Femur (tissue), 1 donor: ENCODE results near the gene RLBP1.

ENCODE experiments used
- DNase-seq: peaks from one replicate; pipeline ENCODE4 v3.0.0-alpha.2; 2017

RLBP1 gene

GRCh38 chr15:89205991-89206585 lies 15.3 kb downstream of the RLBP1 start:
- no peak for DNase-seq

- no peak for DNase-seq
Observed at GRCh38 chr15:89203705-89204273, 17.6 kb downstream of the RLBP1 start.

- no peak for DNase-seq
Observed at GRCh38 chr15:89201465-89202005, 19.8 kb downstream of the RLBP1 start.

GRCh38 chr15:89200182-89200581 lies 21.2 kb downstream of the RLBP1 start:
- no peak for DNase-seq

- peak; percentile 49 for DNase-seq
Observed at GRCh38 chr15:89199746-89200145, 21.6 kb downstream of the RLBP1 start.

GRCh38 chr15:89198934-89199333 lies 22.4 kb downstream of the RLBP1 start:
- no peak for DNase-seq

- no peak for DNase-seq
Observed at GRCh38 chr15:89198196-89198595, 23.2 kb downstream of the RLBP1 start.

GRCh38 chr15:89197503-89197971 lies 23.8 kb downstream of the RLBP1 start:
- DNase-seq, result no peak

GRCh38 chr15:89196994-89197393 lies 24.4 kb downstream of the RLBP1 start:
- DNase-seq, result no peak

- no peak for DNase-seq
Observed at GRCh38 chr15:89196241-89196640, 25.1 kb downstream of the RLBP1 start.

- no peak for DNase-seq
Observed at GRCh38 chr15:89195836-89196235, 25.5 kb downstream of the RLBP1 start.

- DNase-seq, result no peak
Observed at GRCh38 chr15:89194608-89195007, 26.8 kb downstream of the RLBP1 start.

- no peak for DNase-seq
Observed at GRCh38 chr15:89192766-89193165, 28.6 kb downstream of the RLBP1 start.

GRCh38 chr15:89192136-89192535 lies 29.2 kb downstream of the RLBP1 start:
- DNase-seq, result no peak

GRCh38 chr15:89187986-89188514 lies 33.3 kb downstream of the RLBP1 start:
- no peak for DNase-seq

GRCh38 chr15:89187301-89187985 lies 33.9 kb downstream of the RLBP1 start:
- no peak for DNase-seq

GRCh38 chr15:89186803-89187202 lies 34.6 kb downstream of the RLBP1 start:
- DNase-seq, result no peak

GRCh38 chr15:89184886-89185526 lies 36.4 kb downstream of the RLBP1 start:
- no peak for DNase-seq

GRCh38 chr15:89184357-89184756 lies 37.0 kb downstream of the RLBP1 start:
- DNase-seq, result no peak

- no peak for DNase-seq
Observed at GRCh38 chr15:89179966-89180875, 41.2 kb downstream of the RLBP1 start.

- DNase-seq, result no peak
Observed at GRCh38 chr15:89178307-89178977, 42.9 kb downstream of the RLBP1 start.
